HepG2 (cell line): Measurements from ENCODE around the gene C14orf93. TPM values are rescaled to one million over a fixed set of nuclear protein-coding genes. Genes with fewer than 3 reads are reported as not detected.
A peak's percentile ranks its signal among the peaks of the same experiment; 100 is the strongest.

ENCODE experiments used
- ATF7-NPFF ChIP-seq: sonication (generic); formaldehyde crosslinking; IDR thresholded peaks from 2 replicates; pipeline ENCODE4 v1.8.1; 2023; ENCODE audit warnings: mild to moderate bottlenecking, low read depth, missing genetic modification reagents, moderate library complexity
- CSRNP2 ChIP-seq: sonication (generic); formaldehyde crosslinking; conservative IDR thresholded peaks from 2 replicates; pipeline ENCODE4 v1.8.0; 2022; ENCODE audit warnings: low read depth, missing genetic modification reagents
- MAFK ChIP-seq, 2 experiments: IDR thresholded peaks in 1 of 2; conservative IDR thresholded peaks in 1 of 2; 2 replicates each; pipeline ENCODE4 v1.6.1; 2011; ENCODE audit warnings: improper control_type of control experiment in 2 of 2, low read length in 2 of 2
- NFKB2 ChIP-seq: sonication (generic); formaldehyde crosslinking; IDR thresholded peaks from 2 replicates; pipeline ENCODE4 v1.4.0; 2020; ENCODE audit warnings: missing genetic modification reagents, borderline replicate concordance
- NR2F2 ChIP-seq: IDR thresholded peaks from 2 replicates; pipeline ENCODE4 v1.6.1; 2012; ENCODE audit warnings: low read depth, inconsistent platforms, borderline replicate concordance
- NR3C1 ChIP-seq: sonication (generic); formaldehyde crosslinking; IDR thresholded peaks from 2 replicates; pipeline ENCODE4 v1.4.0; 2020; ENCODE audit warnings: missing genetic modification reagents
- SPEN ChIP-seq: sonication (generic); formaldehyde crosslinking; IDR thresholded peaks from 2 replicates; pipeline ENCODE4 v1.5.1; 2020; ENCODE audit warnings: low read depth, mild to moderate bottlenecking, missing genetic modification reagents
- THAP8 ChIP-seq: sonication (generic); formaldehyde crosslinking; IDR thresholded peaks from 2 replicates; pipeline ENCODE4 v1.5.1; 2020; ENCODE audit warnings: missing genetic modification reagents, mild to moderate bottlenecking, borderline replicate concordance
- ZMYM3 ChIP-seq: sonication (generic); formaldehyde crosslinking; IDR thresholded peaks from 2 replicates; pipeline ENCODE4 v1.5.1; 2020; ENCODE audit warnings: mild to moderate bottlenecking, missing genetic modification reagents
- ZNF253 ChIP-seq: sonication (generic); formaldehyde crosslinking; IDR thresholded peaks from 2 replicates; pipeline ENCODE4 v1.8.0; 2022; ENCODE audit warnings: mild to moderate bottlenecking, missing genetic modification reagents, borderline replicate concordance
- ZNF326 ChIP-seq: sonication (generic); formaldehyde crosslinking; IDR thresholded peaks from 2 replicates; pipeline ENCODE4 v1.4.0; 2020; ENCODE audit warnings: missing genetic modification reagents, borderline replicate concordance
- ZNF382 ChIP-seq: sonication (generic); formaldehyde crosslinking; IDR thresholded peaks from 2 replicates; pipeline ENCODE4 v1.5.0; 2020; ENCODE audit warnings: missing genetic modification reagents, mild to moderate bottlenecking, borderline replicate concordance
- ZNF788 ChIP-seq: sonication (generic); formaldehyde crosslinking; IDR thresholded peaks from 2 replicates; pipeline ENCODE4 v1.5.0; 2020; ENCODE audit warnings: mild to moderate bottlenecking, missing genetic modification reagents, borderline replicate concordance
- ZNF83 ChIP-seq: sonication (generic); formaldehyde crosslinking; IDR thresholded peaks from 2 replicates; pipeline ENCODE4 v1.4.0; 2020; ENCODE audit warnings: missing genetic modification reagents, mild to moderate bottlenecking, borderline replicate concordance
- ZUFSP ChIP-seq: sonication (generic); formaldehyde crosslinking; IDR thresholded peaks from 2 replicates; pipeline ENCODE4 v1.9.0; 2021; ENCODE audit warnings: missing genetic modification reagents, mild to moderate bottlenecking, borderline replicate concordance
- polyA plus RNA-seq, 8 experiments: library from polyadenylated mRNA; depleted of rRNA in 3 of 8; stranded (reverse) in 7 of 8; unstranded in 1 of 8; fragments of >200 nt; fragmentation: Illumina TruSeq in 4 of 8; extraction: Trizol in 4 of 8; gene quantifications; 2 replicates each; pipeline versions ENCODE4 v1.2.1 to v1.2.3, GENCODE V29; 2011 to 2016; ENCODE audit warnings: low read depth in 4 of 8, missing spikeins in 1 of 8, mixed read lengths in 1 of 8; ENCODE audit not compliant: insufficient read depth in 1 of 8
- total RNA-seq, 5 experiments: library from RNA; depleted of rRNA; stranded (reverse); fragments of >200 nt; fragmentation: Illumina TruSeq; extraction: Trizol; gene quantifications; 2 replicates each; pipeline ENCODE4 v1.2.3, GENCODE V29; 2016; ENCODE audit warnings: low read depth in 1 of 5
- TF ChIP-seq, protein P1 (sequence below): fragments of 450-650 bp; IDR thresholded peaks from 2 replicates; pipeline ENCODE4 v1.6.1; 2016
- TF ChIP-seq, protein P2 (sequence below): sonication (generic); formaldehyde crosslinking; IDR thresholded peaks from 2 replicates; pipeline ENCODE4 v1.4.0; 2020; ENCODE audit warnings: missing genetic modification reagents, borderline replicate concordance

The C14orf93 gene
- total and polyA plus RNA-seq, 2 of the 13 experiments (the other 11 are each of a cell fraction or from before 2014, with no cell fraction given) = 11.4 to 22.5 TPM

DNA sequence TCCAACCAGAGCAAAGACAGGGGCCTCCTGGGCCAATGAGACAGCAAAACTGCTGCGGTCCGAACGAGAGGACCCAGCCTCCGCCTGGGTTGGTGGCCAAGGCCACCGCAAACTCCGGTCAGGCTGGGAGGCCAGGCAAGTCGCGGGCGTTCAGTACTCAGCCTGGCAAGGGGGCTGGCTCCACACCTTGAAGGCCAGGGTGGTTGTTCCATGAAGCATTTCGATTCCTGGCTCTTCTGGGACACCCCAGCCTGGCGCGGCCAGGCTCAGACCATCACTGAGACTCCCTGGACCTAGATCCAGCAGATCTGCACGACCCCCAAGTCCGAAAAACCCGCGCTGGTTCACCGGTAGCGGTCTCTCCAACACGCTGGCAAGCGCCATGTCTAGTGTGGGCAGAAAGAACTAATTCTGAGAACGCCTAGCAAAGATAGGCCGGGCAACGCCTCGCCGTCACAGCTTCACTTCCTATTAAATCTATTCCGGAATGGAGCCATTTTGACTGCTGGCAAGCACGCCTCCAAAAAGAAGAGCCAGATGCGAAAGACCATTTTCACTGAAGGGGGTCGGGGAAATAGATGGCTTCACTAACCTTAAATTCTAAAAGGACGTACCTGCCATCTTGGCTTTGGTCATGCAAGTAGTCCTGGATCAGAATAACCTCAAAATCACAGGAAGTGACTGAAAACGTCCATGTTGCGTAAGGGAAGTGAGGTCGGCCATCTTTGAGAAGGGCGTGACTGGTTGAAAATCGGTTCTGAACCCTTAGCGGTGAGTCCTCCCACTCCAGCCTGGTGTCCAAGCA, 24.8 kb upstream of the C14orf93 start, which contains the start of gene PSMB5 (continued):
- TF ChIP-seq THAP8 (CRISPR knock-in tag) (no peak), ZNF382 (CRISPR knock-in tag) (no peak), SPEN (CRISPR knock-in tag) (peak; percentile 95), ZNF253 (CRISPR knock-in tag) (peak; percentile 91; the same call in 1 of the 2 replicates), CSRNP2 (CRISPR knock-in tag) (no peak), MAFK (conservative IDR thresholded peaks at IDR 0.05 in 1 of 2, IDR thresholded peaks at IDR 0.05 in 1 of 2; ENCODE audit: low read length in 2 of 2) (peak; percentile 80 to 92; a peak in 3 of 4 replicates), ATF7-NPFF (peak; percentile 78), ZNF83 (CRISPR knock-in tag) (peak; percentile 96), ZMYM3 (peak; percentile 70; the same call in 1 of the 2 replicates), ZNF326 (no peak), NR2F2 (peak; percentile 48; the same call in 1 of the 2 replicates), ZUFSP (CRISPR knock-in tag) (no peak), NR3C1 (CRISPR knock-in tag) (no peak), NFKB2 (CRISPR knock-in tag) (peak; percentile 96; the same call in 1 of the 2 replicates), ZNF788 (CRISPR knock-in tag) (peak; percentile 96)
- TF ChIP-seq, protein P1, sequence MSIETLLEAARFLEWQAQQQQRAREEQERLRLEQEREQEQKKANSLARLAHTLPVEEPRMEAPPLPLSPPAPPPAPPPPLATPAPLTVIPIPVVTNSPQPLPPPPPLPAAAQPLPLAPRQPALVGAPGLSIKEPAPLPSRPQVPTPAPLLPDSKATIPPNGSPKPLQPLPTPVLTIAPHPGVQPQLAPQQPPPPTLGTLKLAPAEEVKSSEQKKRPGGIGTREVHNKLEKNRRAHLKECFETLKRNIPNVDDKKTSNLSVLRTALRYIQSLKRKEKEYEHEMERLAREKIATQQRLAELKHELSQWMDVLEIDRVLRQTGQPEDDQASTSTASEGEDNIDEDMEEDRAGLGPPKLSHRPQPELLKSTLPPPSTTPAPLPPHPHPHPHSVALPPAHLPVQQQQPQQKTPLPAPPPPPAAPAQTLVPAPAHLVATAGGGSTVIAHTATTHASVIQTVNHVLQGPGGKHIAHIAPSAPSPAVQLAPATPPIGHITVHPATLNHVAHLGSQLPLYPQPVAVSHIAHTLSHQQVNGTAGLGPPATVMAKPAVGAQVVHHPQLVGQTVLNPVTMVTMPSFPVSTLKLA = no peak; the same call in none of the 2 replicates
- TF ChIP-seq, protein P2, sequence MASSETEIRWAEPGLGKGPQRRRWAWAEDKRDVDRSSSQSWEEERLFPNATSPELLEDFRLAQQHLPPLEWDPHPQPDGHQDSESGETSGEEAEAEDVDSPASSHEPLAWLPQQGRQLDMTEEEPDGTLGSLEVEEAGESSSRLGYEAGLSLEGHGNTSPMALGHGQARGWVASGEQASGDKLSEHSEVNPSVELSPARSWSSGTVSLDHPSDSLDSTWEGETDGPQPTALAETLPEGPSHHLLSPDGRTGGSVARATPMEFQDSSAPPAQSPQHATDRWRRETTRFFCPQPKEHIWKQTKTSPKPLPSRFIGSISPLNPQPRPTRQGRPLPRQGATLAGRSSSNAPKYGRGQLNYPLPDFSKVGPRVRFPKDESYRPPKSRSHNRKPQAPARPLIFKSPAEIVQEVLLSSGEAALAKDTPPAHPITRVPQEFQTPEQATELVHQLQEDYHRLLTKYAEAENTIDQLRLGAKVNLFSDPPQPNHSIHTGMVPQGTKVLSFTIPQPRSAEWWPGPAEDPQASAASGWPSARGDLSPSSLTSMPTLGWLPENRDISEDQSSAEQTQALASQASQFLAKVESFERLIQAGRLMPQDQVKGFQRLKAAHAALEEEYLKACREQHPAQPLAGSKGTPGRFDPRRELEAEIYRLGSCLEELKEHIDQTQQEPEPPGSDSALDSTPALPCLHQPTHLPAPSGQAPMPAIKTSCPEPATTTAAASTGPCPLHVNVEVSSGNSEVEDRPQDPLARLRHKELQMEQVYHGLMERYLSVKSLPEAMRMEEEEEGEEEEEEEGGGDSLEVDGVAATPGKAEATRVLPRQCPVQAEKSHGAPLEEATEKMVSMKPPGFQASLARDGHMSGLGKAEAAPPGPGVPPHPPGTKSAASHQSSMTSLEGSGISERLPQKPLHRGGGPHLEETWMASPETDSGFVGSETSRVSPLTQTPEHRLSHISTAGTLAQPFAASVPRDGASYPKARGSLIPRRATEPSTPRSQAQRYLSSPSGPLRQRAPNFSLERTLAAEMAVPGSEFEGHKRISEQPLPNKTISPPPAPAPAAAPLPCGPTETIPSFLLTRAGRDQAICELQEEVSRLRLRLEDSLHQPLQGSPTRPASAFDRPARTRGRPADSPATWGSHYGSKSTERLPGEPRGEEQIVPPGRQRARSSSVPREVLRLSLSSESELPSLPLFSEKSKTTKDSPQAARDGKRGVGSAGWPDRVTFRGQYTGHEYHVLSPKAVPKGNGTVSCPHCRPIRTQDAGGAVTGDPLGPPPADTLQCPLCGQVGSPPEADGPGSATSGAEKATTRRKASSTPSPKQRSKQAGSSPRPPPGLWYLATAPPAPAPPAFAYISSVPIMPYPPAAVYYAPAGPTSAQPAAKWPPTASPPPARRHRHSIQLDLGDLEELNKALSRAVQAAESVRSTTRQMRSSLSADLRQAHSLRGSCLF (CRISPR knock-in tag) = peak; percentile 91
